Measurements from ENCODE around the gene KLC1.

- TF ChIP-seq CTCF (IDR thresholded peaks at IDR 0.05) (no peak), POLR2AphosphoS5 (IDR thresholded peaks at IDR 0.05) (no peak)
These were observed 601 bp downstream of the KLC1 start for GRCh38 chr14:103629503-103630121.
